GM19023 (cell line): ENCODE results near the gene GRIN3B.

ENCODE experiments used
- ATAC-seq: cut with Tn5 transposase; IDR thresholded peaks from one replicate; pipeline ENCODE4 v1.9.1; 2021; ENCODE audit warnings: mild to moderate bottlenecking, moderate library complexity; ENCODE audit not compliant: unreplicated experiment

Gene GRIN3B

GRCh38 chr19:964761-965694, 35.2 kb upstream of the GRIN3B start:
- ATAC-seq = no peak

DNA sequence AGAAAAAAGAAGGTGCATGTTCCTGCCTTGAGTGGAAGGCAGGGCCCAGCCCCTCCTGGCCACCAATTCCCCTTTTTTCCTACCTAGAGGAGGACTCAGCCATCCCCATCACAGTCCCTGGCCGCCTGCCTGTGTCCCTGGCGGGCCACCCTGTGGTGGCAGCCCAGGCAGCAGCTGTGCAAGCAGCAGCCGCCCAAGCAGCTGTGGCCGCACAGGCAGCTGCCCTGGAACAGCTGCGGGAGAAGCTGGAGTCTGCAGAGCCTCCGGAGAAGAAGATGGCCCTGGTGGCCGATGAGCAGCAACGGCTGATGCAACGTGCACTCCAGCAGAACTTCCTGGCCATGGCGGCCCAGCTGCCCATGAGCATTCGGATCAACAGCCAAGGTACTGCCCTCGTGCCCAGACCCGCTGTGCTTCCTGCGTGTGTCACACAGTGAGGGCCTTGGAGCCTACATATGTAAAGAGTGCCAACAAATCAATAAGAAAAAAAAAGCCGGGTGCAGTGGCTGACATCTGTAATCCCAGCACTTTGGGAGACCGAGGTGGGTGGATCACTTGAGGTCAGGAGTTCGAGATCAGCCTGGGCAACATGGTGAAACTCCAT, 33.6 kb upstream of the GRIN3B start:
- ATAC-seq = no peak

- ATAC-seq = no peak
Measured at GRCh38 chr19:970695-971094, 29.5 kb upstream of the GRIN3B start.

- no peak for ATAC-seq
Measured at GRCh38 chr19:971795-972194, 28.4 kb upstream of the GRIN3B start.

GRCh38 chr19:972281-972680, 27.9 kb upstream of the GRIN3B start:
- ATAC-seq = no peak

- ATAC-seq = no peak
Measured at GRCh38 chr19:973726-974563, 26.3 kb upstream of the GRIN3B start.

GRCh38 chr19:974564-975257, 25.5 kb upstream of the GRIN3B start:
- ATAC-seq = no peak

DNA sequence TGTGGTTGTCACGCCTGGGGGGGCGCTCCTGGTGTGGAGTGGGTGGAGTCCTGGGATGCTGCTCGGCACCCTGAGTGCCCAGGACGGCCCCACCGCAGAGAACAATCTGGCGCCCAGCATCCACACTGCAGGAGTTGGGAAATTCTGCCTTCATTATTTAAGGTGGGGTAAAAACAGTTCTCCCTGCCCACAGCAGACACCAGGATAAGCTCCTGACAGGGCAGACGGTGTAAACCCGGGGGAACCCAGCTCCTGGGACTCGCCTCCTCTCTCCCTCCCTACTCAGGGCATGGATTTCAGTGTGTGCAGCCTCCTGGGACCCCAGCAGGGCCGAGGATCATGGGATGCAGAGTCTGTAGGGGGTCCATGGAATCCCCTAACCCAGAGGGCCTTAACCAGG, 23.7 kb upstream of the GRIN3B start:
- ATAC-seq = no peak

GRCh38 chr19:977058-977464, 23.2 kb upstream of the GRIN3B start:
- no peak for ATAC-seq

- no peak for ATAC-seq
Measured at GRCh38 chr19:979318-979741, 20.9 kb upstream of the GRIN3B start.

DNA sequence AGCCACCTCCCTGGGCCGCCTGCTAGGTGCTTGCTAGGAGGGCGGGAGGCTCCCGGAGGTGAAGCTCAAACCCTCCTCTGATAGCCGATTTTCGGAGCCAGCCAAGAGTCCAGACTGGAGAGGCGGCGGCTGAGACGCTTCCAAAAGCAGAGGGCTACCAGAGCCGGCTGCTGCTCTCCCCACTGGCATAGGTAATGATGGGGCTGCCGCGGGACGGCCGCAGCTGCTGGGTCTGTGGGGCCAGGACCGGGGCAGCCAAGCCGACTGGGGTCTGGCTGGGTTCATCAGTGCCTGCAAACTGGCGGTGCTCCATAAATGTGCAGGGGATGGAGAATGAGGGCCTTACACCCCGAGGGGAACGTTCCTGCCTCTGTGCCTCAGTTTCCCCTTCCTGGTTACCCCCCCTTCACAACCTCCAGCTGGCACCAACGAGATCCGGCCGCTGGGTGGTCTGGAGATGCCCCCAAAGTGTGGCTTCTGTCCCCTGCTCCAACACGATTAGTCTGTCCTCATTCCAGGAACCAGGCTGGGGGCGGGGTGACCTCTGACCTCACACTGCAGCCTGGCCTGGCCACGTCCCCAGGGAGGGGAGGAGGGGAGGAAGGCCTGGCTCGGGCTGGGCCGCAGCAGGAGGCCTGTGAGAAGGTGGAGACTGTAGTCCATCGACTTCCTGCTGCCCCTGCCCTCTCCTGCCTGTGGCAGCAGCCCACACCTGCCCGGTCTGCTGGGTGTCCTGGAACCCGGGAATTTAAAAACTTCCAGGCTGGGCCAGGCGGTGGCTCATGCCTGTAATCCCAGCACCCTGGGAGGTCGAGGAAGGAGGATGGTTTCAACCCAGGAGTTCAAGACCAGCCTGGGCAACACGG, 19.9 kb upstream of the GRIN3B start:
- ATAC-seq = no peak

DNA sequence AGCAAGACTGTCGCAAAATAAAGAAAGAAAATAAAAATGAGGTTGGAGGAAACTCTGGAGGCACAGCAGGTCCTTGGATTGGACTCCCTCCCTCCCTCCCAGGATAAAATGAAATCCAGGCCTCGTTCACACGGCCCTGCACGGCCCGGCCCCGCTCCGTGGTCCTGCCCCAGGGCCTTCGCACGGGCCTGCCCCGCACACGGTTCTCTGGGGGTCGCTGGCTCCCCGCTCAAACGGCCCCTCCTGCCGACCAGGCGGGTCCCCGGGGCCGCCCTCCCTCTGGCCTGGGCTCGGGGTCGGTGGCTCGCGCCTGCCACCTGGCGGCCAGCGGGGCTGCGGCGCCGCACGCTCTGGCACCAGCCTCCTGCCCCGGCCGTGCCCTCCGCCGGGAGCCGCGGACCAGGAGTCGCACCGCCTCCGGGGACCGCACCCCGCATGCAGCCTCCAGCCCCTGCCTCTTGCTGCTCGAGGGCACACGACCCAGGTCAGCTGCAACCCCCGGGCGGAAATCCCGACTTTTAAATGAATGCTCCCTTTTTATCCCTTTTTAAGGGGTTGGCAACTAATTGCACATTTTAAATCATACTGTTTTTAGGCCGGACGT, 17.6 kb upstream of the GRIN3B start:
- no peak for ATAC-seq

DNA sequence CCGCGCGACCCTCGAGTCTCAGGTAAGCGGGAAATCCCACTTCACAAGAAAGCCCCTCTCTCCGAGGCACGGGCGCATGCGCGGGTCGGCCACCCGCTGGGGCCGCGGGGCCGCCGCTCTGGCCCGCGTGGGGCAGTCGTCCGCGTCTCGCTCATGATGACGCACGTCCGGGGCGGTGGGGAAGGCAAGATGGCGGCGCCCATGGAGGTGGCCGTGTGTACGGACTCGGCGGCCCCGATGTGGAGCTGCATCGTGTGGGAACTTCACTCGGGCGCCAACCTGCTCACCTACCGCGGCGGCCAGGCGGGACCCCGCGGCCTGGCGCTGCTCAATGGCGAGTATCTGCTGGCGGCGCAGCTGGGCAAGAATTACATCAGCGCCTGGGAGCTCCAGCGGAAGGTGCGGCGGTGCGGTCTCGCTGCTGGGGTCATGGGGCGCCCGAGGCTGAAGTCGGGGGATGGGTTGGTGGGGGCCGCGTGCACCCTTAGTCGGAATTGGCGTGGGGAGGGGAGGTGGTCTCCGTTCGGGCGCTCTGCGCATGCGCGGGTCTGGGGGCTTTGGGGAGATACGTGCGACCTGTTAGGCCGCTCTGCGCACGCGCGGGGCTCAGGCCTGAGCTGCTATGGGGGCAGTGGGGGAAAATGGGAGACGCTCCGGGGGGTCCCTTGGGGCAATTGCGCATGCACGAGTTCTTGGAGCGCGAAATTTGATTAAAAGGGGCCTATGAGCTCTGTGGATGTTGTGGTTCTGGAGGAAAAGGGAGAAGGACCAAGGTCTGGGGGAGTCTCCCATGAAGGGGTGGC, 15.9 kb upstream of the GRIN3B start, which contains the start of gene WDR18:
WDR18 (plus strand) TSS at position 181 of the 803 bp plus-strand sequence; CDS start at position 190, 9 bp downstream.
- ATAC-seq = peak; percentile 79

DNA sequence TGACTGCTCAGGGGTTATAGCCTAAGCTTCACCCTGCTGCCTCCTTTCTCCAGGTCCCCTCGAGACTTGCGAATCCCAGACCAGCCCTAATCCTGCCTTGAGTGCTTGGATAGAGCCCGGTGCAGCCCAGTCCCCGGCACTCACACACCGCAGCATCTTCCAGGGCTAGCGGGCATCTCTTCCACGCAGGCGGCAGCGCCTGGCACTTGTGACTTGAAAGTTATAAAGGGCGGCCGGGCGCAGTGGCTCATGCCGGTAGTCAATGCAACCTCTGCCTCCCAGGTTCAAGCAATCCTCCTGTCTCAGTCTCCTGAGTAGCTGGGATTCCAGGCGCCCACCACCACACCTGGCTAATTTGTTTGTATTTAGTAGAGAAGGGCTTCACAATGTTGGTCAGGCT, 14.1 kb upstream of the GRIN3B start:
- no peak for ATAC-seq

DNA sequence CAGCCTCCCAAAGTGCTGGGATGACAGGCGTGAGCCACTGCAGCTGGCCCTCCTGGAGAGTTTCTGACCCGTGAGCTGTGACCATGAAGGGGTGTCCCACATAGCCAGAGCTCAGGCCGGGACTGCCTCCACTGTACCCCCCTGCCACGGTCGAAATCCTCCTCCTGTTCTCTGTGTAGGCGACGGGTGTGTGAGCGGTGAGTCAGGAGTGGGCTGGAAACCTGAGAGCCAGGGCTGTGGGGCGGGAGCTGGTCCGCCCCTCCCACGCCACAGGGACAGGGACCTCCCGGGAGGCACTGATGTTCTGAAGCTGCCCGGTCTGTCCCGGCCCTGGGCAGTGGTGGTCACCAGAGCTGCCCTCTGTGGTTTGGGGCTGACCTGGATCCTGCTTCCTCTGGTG, 12.1 kb upstream of the GRIN3B start:
- ATAC-seq = no peak

DNA sequence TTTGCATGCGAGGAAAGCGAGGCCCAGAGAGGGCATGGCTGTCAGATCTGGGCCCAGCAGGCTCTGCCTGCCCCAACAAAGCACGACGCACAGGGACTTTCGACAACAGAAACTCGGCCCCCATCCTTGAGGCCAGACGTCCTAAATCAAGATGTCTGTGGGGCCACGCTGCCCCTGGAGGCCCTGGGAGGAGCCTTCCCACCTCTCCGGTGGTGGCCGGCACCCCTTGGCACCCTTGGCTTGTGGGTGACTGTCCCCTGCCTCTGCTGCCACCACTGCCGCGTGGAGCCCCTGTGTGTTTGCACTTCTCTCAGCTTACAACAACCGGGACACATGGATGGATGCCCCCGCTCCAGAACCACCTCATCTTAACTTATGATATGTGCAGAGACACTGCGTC, 11.7 kb upstream of the GRIN3B start:
- ATAC-seq = no peak

GRCh38 chr19:989381-990081, 10.7 kb upstream of the GRIN3B start:
- ATAC-seq = no peak

GRCh38 chr19:990119-990571, 10.1 kb upstream of the GRIN3B start:
- no peak for ATAC-seq
